ENCODE data around the gene MTHFD2. TPM values are rescaled to one million over a fixed set of nuclear protein-coding genes. Genes with fewer than 3 reads are reported as not detected.
"Not testable (repeated sequence)": the region's sequence is repeated elsewhere in the genome, so short reads cannot be mapped to it uniquely, and the experiment has no call there.

Gene MTHFD2
- total RNA-seq, 2 experiments from 2014 or later: 518 to 525 TPM

GRCh38 chr2:74229865-74230264 is 31.4 kb downstream of the MTHFD2 start:
- H3K27ac Mint-ChIP-seq; intact Hi-C loops (cut with micrococcal nuclease); H3K4me3 Mint-ChIP-seq; CTCF ChIA-PET; DNase-seq; H3K36me3 Mint-ChIP-seq; H3K4me1 Mint-ChIP-seq (ENCODE audit: low read depth); H3K9me3 Mint-ChIP-seq; POLR2A ChIA-PET; H3K27me3 Mint-ChIP-seq: not testable (repeated sequence)

GRCh38 chr2:74232426-74232825 is 34.0 kb downstream of the MTHFD2 start:
- no peaks in the 10 kb centered on the region for H3K9me3 Mint-ChIP-seq
- H3K27me3 Mint-ChIP-seq: no peaks in the 10 kb centered on the region
- POLR2A ChIA-PET: no interaction called here
- peaks cover 2% of the 10 kb centered on the region for H3K4me1 Mint-ChIP-seq (ENCODE audit: low read depth)
- intact Hi-C loops (cut with micrococcal nuclease): no loop called here
- no peak for DNase-seq
- H3K27ac Mint-ChIP-seq: no peak overlapping the region
- H3K4me3 Mint-ChIP-seq: no peak overlapping the region
- CTCF ChIA-PET: no interaction called here
- H3K36me3 Mint-ChIP-seq: peaks cover 2% of the 10 kb centered on the region

GRCh38 chr2:74233648-74234047 is 35.2 kb downstream of the MTHFD2 start:
- DNase-seq: no peak
- Mint-ChIP-seq H3K4me1 (ENCODE audit: low read depth) (peaks cover 2% of the 10 kb centered on the region), H3K9me3 (no peaks in the 10 kb centered on the region), H3K36me3 (no peaks in the 10 kb centered on the region), H3K27ac (no peak overlapping the region), H3K4me3 (no peak overlapping the region), H3K27me3 (no peaks in the 10 kb centered on the region)
- ChIA-PET CTCF (interaction anchor here (1.4 kb wide), 1 partner anchor 101 kb away, joined by 4 read pairs; no protein-coding TSS in a partner anchor), POLR2A (no interaction called here)
- intact Hi-C loops (cut with micrococcal nuclease): no loop called here

GRCh38 chr2:74235041-74235440 is 36.6 kb downstream of the MTHFD2 start:
- Mint-ChIP-seq H3K9me3 (no peaks in the 10 kb centered on the region), H3K27ac (no peak overlapping the region)
- CTCF ChIA-PET: no interaction called here

GRCh38 chr2:74238879-74239278 is 40.5 kb downstream of the MTHFD2 start:
- H3K9me3 Mint-ChIP-seq: no peaks in the 10 kb centered on the region
- peaks cover 2% of the 10 kb centered on the region for H3K4me1 Mint-ChIP-seq (ENCODE audit: low read depth)
- POLR2A ChIA-PET: no interaction called here
- intact Hi-C loops (cut with micrococcal nuclease): no loop called here
- H3K36me3 Mint-ChIP-seq: no peaks in the 10 kb centered on the region
- no peaks in the 10 kb centered on the region for H3K27me3 Mint-ChIP-seq
- no peak for DNase-seq
- CTCF ChIA-PET: interaction anchor here (2.1 to 3.5 kb wide), 3 partner anchors 11 to 96 kb away, joined by 6 to 19 read pairs (median 12); no protein-coding TSS in a partner anchor
- no peak overlapping the region for H3K4me3 Mint-ChIP-seq
- no peak overlapping the region for H3K27ac Mint-ChIP-seq

More at GRCh38 chr2:74235041-74235440, 36.6 kb downstream of the MTHFD2 start:
- POLR2A ChIA-PET: no interaction called here
- no peaks in the 10 kb centered on the region for H3K27me3 Mint-ChIP-seq
- H3K4me1 Mint-ChIP-seq (ENCODE audit: low read depth): peaks cover 2% of the 10 kb centered on the region
- intact Hi-C loops (cut with micrococcal nuclease): no loop called here
- no peaks in the 10 kb centered on the region for H3K36me3 Mint-ChIP-seq
- H3K4me3 Mint-ChIP-seq: no peak overlapping the region
- no peak for DNase-seq

GRCh38 chr2:74239346-74239745 is 40.9 kb downstream of the MTHFD2 start:
- Mint-ChIP-seq H3K27ac (no peak overlapping the region), H3K27me3 (no peaks in the 10 kb centered on the region), H3K36me3 (no peaks in the 10 kb centered on the region), H3K9me3 (no peaks in the 10 kb centered on the region), H3K4me1 (ENCODE audit: low read depth) (peaks cover 2% of the 10 kb centered on the region), H3K4me3 (no peak overlapping the region)
- CTCF ChIA-PET: interaction anchor here (1.2 to 3.5 kb wide), 2 partner anchors 11 to 152 kb away, joined by 5 to 19 read pairs; no protein-coding TSS in a partner anchor
- intact Hi-C loops (cut with micrococcal nuclease): no loop called here
- POLR2A ChIA-PET: no interaction called here
- no peak for DNase-seq

GRCh38 chr2:74242354-74243071 is 44.1 kb downstream of the MTHFD2 start:
- Mint-ChIP-seq H3K4me3 (no peak overlapping the region), H3K36me3 (no peaks in the 10 kb centered on the region), H3K27ac (no peak overlapping the region), H3K4me1 (ENCODE audit: low read depth) (no peaks in the 10 kb centered on the region), H3K9me3 (no peaks in the 10 kb centered on the region), H3K27me3 (no peaks in the 10 kb centered on the region)
- ChIA-PET CTCF (interaction anchor here (1.1 to 3.5 kb wide), 3 partner anchors 7 to 346 kb away, joined by 3 to 19 read pairs (median 12); no protein-coding TSS in a partner anchor), POLR2A (no interaction called here)
- DNase-seq: no peak
- intact Hi-C loops (cut with micrococcal nuclease): no loop called here

- H3K36me3 Mint-ChIP-seq: no peaks in the 10 kb centered on the region
- no peak overlapping the region for H3K27ac Mint-ChIP-seq
- no peak for DNase-seq
- POLR2A ChIA-PET: no interaction called here
- CTCF ChIA-PET: no interaction called here
- no peak overlapping the region for H3K4me3 Mint-ChIP-seq
- H3K4me1 Mint-ChIP-seq (ENCODE audit: low read depth): no peaks in the 10 kb centered on the region
- no peaks in the 10 kb centered on the region for H3K9me3 Mint-ChIP-seq
- no peaks in the 10 kb centered on the region for H3K27me3 Mint-ChIP-seq
- intact Hi-C loops (cut with micrococcal nuclease): no loop called here
These were observed 45.9 kb downstream of the MTHFD2 start for GRCh38 chr2:74244286-74244685.

- POLR2A ChIA-PET: no interaction called here
- H3K36me3 Mint-ChIP-seq: no peaks in the 10 kb centered on the region
- CTCF ChIA-PET: interaction anchor here (1.1 to 8.0 kb wide), 2 partner anchors 37 to 88 kb away, joined by 4 to 193 read pairs; no protein-coding TSS in a partner anchor
- H3K27me3 Mint-ChIP-seq: no peaks in the 10 kb centered on the region
- no peak overlapping the region for H3K4me3 Mint-ChIP-seq
- no peak overlapping the region for H3K27ac Mint-ChIP-seq
- no peaks in the 10 kb centered on the region for H3K9me3 Mint-ChIP-seq
- DNase-seq: no peak
- intact Hi-C loops (cut with micrococcal nuclease): no loop called here
- H3K4me1 Mint-ChIP-seq (ENCODE audit: low read depth): no peaks in the 10 kb centered on the region
These were observed 48.2 kb downstream of the MTHFD2 start for GRCh38 chr2:74246496-74247195.

GRCh38 chr2:74249406-74250122 is 51.1 kb downstream of the MTHFD2 start:
- no peak for DNase-seq
- H3K4me1 Mint-ChIP-seq (ENCODE audit: low read depth): no peaks in the 10 kb centered on the region
- no peak overlapping the region for H3K4me3 Mint-ChIP-seq
- H3K27me3 Mint-ChIP-seq: no peaks in the 10 kb centered on the region
- ChIA-PET POLR2A (no interaction called here), CTCF (interaction anchor here (0.7 to 8.0 kb wide), 43 partner anchors 9 to 426 kb away, joined by 3 to 193 read pairs (median 4); partner anchors contain the start of genes INO80B, MOB1A and SLC4A5)
- intact Hi-C loops (cut with micrococcal nuclease): loop anchor here (1.0 to 5.0 kb wide), 3 partner anchors 86 to 283 kb away; no protein-coding TSS in a partner anchor
- no peaks in the 10 kb centered on the region for H3K9me3 Mint-ChIP-seq
- H3K27ac Mint-ChIP-seq: no peak overlapping the region
- no peaks in the 10 kb centered on the region for H3K36me3 Mint-ChIP-seq

- no peaks in the 10 kb centered on the region for H3K9me3 Mint-ChIP-seq
- H3K27me3 Mint-ChIP-seq: no peaks in the 10 kb centered on the region
- intact Hi-C loops (cut with micrococcal nuclease): loop anchor here (1.0 to 5.0 kb wide), 3 partner anchors 85 to 282 kb away; no protein-coding TSS in a partner anchor
- peak; percentile 67 for DNase-seq
- CTCF ChIA-PET: interaction anchor here (0.6 to 8.0 kb wide), 43 partner anchors 8 to 426 kb away, joined by 3 to 193 read pairs (median 4); partner anchors contain the start of genes INO80B, MOB1A and SLC4A5
- no peak overlapping the region for H3K4me3 Mint-ChIP-seq
- POLR2A ChIA-PET: no interaction called here
- no peak overlapping the region for H3K27ac Mint-ChIP-seq
- no peaks in the 10 kb centered on the region for H3K4me1 Mint-ChIP-seq (ENCODE audit: low read depth)
- H3K36me3 Mint-ChIP-seq: no peaks in the 10 kb centered on the region
These were observed 51.8 kb downstream of the MTHFD2 start for GRCh38 chr2:74250189-74250631.

- intact Hi-C loops (cut with micrococcal nuclease): loop anchor here (5.0 kb wide), 1 partner anchor 140 kb away; no protein-coding TSS in a partner anchor
- Mint-ChIP-seq H3K27me3 (no peaks in the 10 kb centered on the region), H3K9me3 (no peaks in the 10 kb centered on the region), H3K4me3 (no peak overlapping the region), H3K36me3 (no peaks in the 10 kb centered on the region), H3K4me1 (ENCODE audit: low read depth) (no peaks in the 10 kb centered on the region), H3K27ac (no peak overlapping the region)
- no peak for DNase-seq
- ChIA-PET POLR2A (no interaction called here), CTCF (interaction anchor here (8.0 kb wide), 1 partner anchor 83 kb away, joined by 193 read pairs; no protein-coding TSS in a partner anchor)
These were observed 53.6 kb downstream of the MTHFD2 start for GRCh38 chr2:74252036-74252435.

Measured in activated CD4-positive, alpha-beta memory T cell treated with anti-CD3 and anti-CD28 coated beads for 36 hours (primary cell).